ENCODE results near the gene GLRX2.

DNA sequence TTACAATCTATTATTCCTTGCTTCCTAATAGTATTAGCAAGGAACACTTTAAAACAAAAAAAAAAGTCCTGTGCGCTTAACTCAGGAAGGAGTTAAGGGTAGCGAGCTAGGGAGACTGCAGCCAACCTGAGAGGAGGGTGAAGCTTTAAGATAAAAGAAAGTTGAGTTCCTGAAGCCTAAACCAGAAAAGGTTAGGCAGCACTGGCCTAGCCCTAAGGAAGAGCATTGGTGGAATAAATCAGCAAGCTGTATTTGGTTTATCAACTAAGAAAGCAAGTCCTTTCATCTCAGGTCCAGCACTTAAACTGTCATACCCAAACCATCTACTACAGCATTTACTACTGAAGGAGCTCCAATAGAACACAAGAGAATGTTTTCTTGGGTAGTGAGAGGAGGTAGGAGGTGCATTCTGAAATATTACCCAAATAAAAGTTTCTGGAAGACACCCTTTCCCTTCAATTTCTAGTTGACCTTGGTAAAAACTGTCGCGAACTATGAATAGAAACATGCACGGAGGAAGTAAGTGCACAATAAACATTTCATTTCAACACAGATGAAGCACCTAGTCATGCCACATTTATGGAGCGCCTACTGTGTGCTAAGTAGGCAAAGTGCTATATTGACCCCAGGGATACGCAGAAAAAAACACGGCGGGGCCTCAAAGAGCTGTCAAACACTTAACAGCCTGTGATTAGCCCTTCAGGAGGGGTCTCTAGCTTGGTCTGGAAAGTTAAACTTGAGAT is 1.3 kb downstream of the GLRX2 start:
- TF ChIP-seq POLR2AphosphoS5 (IDR thresholded peaks at IDR 0.05; ENCODE audit: low read depth, low read length) (no peak), SIN3A (IDR thresholded peaks at IDR 0.05; ENCODE audit: borderline replicate concordance, low read depth, low read length) (no peak), EP300 (IDR thresholded peaks at IDR 0.05; ENCODE audit: borderline replicate concordance in 1 of 2, low read depth in 1 of 2, low read length in 1 of 2) (no peak), TAF1 (IDR thresholded peaks at IDR 0.05; ENCODE audit: borderline replicate concordance, low read depth, low read length) (no peak)
- TF ChIP-seq, protein P1, sequence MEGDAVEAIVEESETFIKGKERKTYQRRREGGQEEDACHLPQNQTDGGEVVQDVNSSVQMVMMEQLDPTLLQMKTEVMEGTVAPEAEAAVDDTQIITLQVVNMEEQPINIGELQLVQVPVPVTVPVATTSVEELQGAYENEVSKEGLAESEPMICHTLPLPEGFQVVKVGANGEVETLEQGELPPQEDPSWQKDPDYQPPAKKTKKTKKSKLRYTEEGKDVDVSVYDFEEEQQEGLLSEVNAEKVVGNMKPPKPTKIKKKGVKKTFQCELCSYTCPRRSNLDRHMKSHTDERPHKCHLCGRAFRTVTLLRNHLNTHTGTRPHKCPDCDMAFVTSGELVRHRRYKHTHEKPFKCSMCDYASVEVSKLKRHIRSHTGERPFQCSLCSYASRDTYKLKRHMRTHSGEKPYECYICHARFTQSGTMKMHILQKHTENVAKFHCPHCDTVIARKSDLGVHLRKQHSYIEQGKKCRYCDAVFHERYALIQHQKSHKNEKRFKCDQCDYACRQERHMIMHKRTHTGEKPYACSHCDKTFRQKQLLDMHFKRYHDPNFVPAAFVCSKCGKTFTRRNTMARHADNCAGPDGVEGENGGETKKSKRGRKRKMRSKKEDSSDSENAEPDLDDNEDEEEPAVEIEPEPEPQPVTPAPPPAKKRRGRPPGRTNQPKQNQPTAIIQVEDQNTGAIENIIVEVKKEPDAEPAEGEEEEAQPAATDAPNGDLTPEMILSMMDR (IDR thresholded peaks at IDR 0.05) = no peak
- TF ChIP-seq, protein P2, sequence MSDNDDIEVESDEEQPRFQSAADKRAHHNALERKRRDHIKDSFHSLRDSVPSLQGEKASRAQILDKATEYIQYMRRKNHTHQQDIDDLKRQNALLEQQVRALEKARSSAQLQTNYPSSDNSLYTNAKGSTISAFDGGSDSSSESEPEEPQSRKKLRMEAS (IDR thresholded peaks at IDR 0.05; ENCODE audit: low read depth) = no peak
